GM18505 (cell line): ENCODE measurements around the gene NCKIPSD.
A peak's percentile ranks its signal among the peaks of the same experiment; 100 is the strongest.

Source experiments
- ATAC-seq: cut with Tn5 transposase; IDR thresholded peaks from one replicate; pipeline ENCODE4 v1.9.1; 2021; ENCODE audit not compliant: unreplicated experiment
- POLR2A ChIP-seq: IDR thresholded peaks from 4 replicates; pipeline ENCODE4 v1.6.1; 2011; ENCODE audit warnings: borderline replicate concordance; ENCODE audit not compliant: insufficient read depth, insufficient read length; ENCODE audit errors: extremely low read depth

The NCKIPSD gene

DNA sequence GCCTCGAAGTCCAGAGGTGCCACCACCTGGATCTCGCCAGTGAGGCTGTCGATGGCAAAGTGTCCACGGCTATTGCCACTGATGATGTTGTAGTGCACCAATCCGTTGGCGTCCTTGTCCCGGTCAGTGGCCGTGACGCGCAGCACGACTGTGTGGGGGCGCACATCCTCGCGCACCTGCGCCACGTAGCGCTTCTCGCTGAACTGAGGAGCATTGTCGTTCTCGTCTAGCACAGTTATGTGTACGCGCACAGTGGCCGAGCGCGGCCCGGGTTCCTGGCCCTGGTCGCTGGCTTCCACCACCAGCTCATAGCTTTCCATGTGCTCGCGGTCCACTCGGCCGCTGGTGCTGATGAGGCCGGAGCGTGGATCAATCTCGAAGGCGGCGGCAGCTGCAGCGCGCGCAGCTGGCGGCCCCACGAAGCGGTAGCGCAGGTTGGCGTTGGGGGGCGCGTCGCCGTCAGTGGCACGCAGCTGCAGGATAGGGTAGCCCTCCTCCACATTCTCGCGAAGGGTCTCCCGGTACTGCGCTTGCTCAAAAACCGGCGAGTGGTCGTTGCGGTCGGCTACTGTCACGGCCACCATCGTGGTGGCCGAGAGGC is 24.8 kb downstream of the NCKIPSD start:
- TF ChIP-seq POLR2A, result no peak
- ATAC-seq, result no peak

DNA sequence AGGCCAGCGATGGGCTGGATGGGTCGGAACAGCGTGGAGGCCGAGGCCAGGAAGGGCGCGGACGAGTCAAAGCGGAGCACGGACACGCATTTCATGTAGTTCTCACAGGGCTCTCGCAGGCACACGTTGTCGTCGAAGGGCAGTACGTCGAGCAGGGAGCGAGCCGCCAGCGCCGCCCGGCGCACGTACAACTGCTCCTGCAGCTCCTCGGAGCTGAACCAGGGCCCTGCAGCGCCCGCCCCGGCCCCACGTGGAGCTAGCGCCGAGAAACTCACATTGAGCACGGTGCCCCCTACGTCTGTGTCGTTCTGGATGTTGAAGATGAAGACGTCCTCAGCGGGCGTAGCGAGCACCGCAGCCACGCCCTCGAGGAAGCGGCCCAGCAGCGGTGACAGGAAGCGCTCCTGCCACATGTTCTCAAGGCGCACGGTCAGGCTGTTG is 28.9 kb downstream of the NCKIPSD start:
- no peak for TF ChIP-seq POLR2A
- no peak for ATAC-seq

DNA sequence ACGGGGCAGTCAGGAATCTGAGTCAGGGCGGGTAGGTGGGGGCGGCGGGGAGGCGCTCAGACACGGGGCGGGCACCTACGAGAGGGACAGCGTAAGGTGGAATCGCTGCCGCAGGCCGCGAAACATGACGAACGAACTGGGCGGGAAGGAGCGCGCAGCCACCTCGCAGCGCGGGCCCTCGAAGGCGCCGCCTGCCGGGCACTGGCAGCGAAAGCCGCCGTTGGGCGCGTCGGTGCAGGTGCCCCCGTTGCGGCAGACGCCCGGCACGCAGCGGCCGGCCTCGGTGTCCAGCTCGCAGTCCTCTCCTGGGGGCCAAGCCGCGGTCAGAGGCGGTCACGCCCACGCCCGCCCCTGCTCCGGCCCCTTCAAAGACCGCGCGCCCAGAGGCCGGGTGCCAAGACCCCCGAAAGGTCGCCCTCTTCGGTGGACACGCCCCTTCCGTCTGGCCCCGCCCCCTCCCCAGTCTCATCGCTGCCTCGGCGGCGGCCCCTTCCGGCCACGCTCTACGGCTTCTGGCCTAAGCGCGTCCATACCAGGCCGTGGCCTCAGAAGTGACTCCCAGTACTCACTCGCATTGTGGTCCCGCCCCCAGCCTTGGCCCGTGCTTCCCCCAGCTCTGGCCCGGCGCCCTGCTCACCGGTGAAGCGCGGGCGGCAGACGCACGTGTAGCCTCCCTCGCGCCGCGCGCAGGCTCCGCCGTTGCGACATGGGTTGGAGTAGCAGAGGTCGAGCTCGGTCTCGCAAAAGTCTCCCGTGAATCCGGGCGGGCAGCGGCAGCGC is 29.5 kb downstream of the NCKIPSD start:
- no peak for TF ChIP-seq POLR2A
- ATAC-seq, result peak; percentile 50

DNA sequence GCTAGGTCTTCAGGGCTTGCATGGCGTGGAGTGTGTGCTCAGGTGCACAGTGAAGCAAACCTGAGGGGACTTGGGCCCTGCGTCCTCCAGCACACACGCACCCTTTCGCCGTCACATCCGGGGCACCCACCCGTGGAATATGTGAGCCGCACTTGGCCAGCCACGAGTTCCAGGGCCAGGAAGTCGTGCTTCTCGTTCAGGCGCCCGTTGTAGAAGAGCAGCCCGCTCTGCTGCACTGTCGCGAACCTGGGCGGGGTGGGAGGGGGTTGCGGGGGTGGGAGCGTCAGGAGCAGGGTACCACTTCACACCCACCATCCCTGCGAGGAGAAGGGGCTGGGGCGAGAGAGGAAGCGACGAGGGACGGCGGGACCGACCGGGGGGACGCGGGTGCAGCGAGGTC is 30.1 kb downstream of the NCKIPSD start:
- no peak for TF ChIP-seq POLR2A
- ATAC-seq, result peak; percentile 4

DNA sequence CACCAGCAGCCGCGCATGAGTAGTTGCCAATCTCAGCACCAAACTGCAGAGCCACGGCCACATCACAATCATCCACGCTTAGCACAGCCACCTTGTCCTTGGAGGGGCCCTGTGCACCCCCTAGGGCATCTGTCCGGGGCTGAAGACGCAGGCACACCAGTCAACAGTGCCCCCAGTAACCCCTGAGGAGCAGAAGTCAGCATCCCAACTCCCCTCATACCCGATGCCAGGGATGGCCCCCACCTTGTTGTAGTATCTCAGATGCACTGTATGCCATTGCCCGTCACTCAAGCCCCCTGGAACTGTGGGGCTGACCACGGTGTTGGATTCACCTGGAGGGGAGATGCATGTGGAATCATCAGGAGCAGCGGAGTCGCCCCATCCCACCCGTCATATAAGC is 30.7 kb downstream of the NCKIPSD start:
- ATAC-seq, result no peak
- no peak for TF ChIP-seq POLR2A

DNA sequence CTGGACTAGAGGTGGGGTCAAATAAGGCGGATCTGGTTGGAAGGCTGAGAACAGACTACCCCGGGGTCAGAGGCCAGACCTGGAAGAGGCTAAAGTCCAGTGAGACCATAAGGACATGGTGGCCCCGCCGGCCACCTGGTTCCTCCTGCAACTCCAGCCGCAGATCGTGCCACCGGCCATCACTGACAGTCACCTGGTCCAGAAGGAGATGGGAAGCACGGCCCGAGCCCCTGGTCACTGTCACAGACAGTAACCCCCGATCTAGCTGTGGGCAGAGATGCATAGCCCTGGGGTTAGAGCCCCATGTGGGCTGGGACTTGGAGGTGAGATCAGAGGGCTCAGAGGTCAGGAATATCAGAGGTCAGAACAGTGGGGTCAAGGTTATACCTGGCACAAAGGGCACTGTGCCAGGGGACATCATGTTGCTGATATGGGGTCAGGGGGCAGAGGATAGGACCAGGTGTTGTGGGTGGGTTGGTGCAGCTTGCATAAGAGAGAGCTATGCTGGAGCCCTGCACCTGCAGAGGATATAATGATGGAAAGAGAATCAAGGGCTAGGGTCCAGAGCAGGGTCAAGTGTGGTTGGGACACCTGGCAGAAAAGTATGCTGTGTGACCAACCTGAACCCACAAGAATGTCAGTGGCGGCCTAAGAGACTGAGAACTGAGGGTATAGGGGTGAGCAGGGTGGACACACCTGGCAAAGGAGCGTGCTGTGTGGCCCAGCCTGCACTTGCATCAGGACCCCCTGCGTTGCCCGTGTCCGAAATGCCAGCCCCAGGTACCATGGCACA is 32.6 kb downstream of the NCKIPSD start:
- ATAC-seq, result no peak
- no peak for TF ChIP-seq POLR2A

DNA sequence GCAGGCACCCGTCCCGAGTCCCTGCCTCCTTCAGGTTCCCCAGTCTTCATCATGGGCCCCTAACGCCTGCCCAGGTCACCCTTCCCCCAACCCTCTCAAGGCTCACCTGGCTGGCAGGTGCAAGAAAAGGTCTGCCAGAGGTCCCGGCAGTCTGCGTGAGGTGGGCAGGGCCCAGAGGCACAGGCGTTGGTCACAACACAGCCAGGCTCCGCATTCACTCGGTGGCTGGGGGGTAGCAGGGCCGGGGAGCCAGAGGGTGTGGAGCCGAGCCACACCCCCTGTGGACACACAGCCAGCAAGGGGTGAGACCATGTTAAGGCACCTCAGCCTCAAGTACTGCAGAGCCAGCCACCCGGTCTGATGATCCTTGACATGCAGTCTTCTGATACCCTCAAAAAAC is 33.9 kb downstream of the NCKIPSD start:
- no peak for TF ChIP-seq POLR2A
- ATAC-seq, result no peak

DNA sequence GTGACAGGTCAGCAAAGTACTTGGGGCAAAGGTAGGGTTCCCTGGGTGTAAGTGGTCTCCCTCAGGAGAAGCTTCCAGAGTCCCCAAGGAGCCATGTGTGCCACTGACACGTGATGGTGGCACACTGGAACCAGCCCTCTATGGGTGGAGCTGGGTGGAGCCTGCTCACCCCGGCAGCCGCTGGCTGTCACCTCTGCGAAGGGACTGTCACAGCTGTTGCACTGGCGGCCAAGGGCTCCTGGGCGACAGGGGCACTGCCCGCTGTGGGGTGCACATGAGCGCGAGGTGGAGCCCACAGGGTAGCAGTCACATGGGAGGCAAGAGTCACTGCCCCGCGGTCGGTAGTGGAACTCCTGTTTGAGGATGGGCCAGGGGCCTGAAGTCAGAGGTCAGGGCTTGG is 35.0 kb downstream of the NCKIPSD start:
- ATAC-seq, result no peak
- no peak for TF ChIP-seq POLR2A

GRCh38 chr3:48648188-48648850 is 37.4 kb downstream of the NCKIPSD start:
- TF ChIP-seq POLR2A, result no peak
- ATAC-seq, result no peak

DNA sequence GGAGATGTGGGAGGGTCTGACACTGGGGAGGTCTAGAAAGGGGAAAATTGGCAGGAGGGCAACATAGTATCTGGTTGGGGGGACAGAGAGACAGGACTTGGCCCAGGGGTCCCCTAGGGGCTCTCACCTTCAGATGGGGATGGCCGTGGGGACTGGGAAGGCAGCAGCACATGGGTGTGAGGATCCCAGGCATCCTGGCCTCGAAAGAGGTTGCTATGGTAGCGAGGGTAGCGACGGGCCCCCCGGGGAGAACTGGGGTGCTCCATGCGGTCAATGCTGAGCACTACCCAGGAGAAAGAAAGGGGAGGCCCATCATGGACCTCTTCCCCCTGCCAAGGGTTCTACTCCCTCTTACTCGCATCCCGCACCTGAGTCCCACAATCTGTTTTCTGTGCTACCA is 38.0 kb downstream of the NCKIPSD start:
- ATAC-seq, result no peak
- no peak for TF ChIP-seq POLR2A

DNA sequence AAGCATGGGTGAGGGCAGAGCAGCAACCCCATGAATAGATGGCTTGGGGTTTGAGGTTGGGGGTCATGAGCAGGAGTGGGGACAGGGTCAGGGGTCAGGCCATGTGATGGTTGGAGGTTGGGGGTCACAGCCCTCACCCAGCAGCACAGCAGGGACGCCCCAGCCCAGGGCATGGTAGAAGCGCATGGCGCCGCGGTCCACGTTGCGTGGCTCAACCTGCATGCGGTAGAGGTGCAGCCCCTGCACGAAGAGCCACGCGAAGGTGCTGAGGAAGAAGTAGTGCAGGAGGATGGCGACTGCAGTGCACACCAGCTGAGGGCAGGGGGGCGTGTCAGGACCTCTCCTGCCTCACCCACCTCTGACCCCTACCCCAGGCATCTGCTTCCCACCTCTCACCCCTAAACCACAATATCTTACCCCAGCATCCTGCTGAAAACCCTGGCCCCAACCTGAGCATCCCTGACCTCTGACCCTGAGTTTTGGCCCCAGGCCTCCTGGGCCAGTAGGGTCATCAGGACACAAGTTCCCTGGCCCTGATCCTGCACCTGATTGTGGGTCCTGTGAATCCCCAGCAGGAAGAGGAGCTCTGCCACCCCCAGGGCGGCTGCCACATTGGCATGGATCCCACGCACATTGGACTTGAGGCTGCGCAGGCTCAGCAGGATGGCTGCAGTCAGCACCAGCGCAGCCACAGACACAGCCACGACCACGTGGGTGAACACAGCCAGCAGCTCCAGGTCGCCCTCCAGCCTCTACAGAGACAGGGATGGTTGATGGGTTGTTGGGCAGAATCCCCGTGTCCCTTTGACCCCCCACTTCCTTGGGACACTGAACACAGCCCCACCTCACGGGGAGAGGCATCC is 40.6 kb downstream of the NCKIPSD start:
- ATAC-seq, result no peak

DNA sequence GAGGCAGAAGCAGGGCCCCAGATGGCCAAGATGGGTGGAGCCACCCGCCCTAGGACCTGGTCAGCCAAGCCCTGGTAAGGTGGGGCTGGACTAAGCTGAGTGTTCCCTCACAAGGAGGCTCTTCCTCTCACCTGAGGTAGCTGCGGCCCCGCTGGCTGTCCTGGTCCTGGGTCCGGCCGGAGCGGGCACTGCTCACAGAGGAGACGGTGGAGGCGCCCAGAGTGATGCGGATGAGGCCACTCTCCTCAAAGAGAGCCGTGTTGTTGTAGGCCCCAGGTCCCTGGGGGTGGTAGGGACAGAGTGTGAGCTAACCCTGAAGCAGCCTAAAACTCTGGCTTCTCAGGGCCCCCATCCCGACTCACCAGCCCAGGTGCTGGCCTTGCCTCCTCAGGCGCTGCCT is 43.1 kb downstream of the NCKIPSD start:
- TF ChIP-seq POLR2A, result no peak
- ATAC-seq, result no peak

More for the DNA sequence above, 40.6 kb downstream of the NCKIPSD start:
- no peak for TF ChIP-seq POLR2A
